NCI-H524 (cell line): ENCODE data around the gene SPTB.
"Not testable (repeated sequence)": the region's sequence is repeated elsewhere in the genome, so short reads cannot be mapped to it uniquely, and the experiment has no call there.

Experiments
- DNase-seq, 2 experiments: peaks; one replicate each; lab custom pipeline; 2025; lab: John Stamatoyannopoulos, UW

The SPTB gene

DNA sequence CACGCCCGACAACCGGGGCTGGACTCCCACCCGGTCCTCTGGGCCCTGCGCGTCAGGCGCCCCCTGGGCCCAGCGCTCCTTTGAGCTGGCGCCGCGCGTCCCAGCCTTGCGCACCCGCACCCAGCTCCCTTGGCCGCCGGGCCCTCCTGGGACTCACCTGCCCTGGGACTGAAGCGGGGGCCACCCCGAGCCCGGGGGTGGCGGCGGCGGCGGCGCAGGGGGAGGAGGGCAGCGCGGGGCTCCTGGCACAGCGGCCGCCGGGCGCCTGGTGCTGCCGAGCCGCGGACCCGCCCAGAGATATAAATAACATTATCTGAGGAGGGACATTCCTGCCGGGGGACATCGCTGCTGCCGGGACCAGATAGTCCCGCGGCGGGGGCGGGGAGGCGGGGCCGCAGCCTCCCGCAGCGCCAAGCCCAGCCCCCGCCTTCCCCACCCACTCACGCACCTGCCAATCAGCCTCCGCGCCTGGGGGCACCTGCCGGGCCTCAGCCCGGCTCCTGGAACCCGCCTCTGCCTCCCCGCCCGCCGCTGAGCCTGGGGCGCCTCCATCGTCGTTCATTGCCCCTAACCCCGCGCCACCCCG is at the start of gene SPTB:
Gene SPTB (minus strand): TSS at position 273 of the 586 bp plus-strand sequence. CDS start 56,813 bp downstream, outside the sequence.
- DNase-seq: peak; percentile 51 to 76

DNA sequence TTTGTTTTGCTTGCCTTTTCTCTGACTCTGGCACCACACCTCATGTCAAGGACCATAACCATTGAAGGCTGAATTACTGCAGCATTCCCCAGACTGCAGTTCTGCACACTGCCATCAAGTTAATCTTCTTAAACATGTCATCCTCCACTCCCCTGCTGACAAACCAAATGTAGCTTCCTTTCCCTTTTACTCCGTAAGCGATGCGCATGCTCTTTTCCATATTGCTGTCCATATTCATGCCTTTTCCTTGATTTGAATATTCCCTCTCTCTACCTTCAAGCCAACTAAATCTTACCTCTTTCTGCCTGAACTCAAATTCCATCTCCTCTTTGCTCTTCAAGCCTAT is 49.3 kb upstream of the SPTB start:
- DNase-seq: no peak

- no peak for DNase-seq
These were observed 48.7 kb upstream of the SPTB start for GRCh38 chr14:64928239-64929013.

DNA sequence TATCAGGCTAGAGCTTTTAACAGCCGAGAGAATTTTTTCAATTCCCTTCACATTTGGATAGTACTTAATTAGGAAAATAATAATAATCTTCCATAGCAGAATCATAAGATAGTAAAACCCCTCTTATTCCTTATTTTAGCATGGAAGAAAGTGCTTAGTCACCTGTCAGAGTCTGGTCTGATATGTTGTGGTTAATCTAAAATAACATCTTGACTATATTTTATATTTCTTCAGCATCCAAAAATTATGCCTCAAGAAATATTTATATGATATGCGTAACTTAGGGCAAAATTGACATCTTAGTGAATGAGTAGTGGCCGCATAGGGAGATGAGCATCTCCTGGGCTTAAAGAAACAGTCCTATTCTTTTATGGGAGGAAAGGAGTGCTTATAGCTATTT is 47.3 kb upstream of the SPTB start:
- no peak for DNase-seq

DNA sequence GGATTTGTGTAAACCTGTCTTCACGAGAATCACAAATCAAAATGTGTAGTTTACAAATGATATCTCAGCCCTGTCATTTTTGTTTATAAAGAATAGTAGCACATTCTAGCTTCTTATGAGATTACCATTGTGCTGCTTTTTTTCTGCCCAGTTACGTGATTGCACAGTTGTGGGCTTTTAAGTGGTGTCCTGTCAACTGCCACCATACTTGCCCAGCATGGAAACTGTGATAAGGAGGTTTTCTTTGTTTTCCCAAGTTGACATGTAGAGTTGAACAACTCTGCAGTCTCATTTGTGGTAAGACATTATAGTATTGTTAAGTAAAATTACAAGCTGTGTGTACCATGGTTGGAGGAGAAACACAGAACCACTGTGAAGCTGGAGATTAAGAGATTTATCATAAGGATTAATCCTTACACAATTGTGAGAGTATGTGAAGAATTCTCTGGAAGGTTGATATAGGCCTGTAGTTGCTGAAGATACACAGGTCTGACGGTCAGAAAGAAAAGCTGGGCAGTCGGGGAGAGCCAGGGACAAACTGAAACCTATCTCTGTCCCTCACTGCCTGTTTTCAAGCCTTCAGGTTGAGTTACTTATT is 46.8 kb upstream of the SPTB start:
- no peak for DNase-seq

DNA sequence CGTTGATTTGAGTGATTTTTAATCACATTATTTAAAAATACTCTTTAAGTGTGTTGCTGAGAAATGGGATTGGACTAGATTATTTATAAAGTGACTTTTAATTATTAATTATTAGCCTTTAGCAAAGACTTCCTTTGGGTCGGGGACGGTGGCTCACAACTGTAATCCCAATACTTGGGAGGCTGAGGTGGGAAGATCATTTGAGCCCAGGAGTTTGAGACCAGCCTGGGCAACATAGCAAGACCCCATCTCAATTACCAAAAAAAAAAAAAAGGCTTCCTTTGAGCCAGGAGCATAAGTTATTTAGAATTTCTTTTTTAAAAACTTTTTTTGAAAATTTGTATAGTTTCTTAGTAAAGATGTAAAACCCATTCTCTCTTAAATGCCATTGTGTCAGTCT is 43.3 kb upstream of the SPTB start:
- DNase-seq: no peak

DNA sequence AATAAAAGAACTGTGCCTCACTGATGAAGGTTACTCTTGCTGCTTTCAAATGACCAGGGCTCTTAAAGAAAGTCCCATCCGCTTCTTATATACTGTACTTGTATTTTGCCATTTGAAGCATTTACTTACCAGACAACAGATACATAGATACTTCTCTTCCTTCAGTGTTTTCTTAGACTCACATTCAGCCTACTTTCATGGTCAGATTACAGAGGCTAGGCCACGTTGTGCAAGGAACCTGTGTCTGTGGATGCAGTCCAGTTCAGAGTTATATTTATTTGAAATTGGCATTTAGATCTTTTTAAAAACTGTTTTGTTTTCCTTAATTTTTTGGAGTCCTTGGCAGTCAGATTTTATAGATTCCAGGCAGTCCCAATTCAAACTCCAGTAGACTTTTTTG is 40.8 kb upstream of the SPTB start:
- no peak for DNase-seq

- no peak for DNase-seq
These were observed 39.9 kb upstream of the SPTB start for GRCh38 chr14:64919618-64920017.

DNA sequence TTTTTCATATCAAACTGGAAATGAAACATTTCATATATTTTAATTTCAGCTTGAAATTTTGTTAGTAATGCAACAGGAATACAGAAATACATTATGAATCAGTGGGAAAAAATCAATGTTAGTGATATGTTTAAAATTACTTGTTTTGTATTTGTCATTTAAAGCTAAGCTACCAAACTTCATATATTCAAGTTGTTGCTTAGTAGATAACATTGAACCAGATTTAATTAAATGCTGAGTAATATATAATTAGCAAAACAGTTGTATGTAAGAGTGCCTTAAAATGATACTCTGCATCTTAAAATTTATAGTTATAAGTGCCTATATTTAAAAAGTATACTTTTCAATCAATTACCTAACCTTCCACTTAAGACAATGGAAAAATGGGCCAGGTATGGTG is 39.5 kb upstream of the SPTB start:
- DNase-seq: no peak

- DNase-seq: no peak
These were observed 38.5 kb upstream of the SPTB start for GRCh38 chr14:64918216-64918615.

GRCh38 chr14:64915797-64916196 is 36.1 kb upstream of the SPTB start:
- DNase-seq: no peak

DNA sequence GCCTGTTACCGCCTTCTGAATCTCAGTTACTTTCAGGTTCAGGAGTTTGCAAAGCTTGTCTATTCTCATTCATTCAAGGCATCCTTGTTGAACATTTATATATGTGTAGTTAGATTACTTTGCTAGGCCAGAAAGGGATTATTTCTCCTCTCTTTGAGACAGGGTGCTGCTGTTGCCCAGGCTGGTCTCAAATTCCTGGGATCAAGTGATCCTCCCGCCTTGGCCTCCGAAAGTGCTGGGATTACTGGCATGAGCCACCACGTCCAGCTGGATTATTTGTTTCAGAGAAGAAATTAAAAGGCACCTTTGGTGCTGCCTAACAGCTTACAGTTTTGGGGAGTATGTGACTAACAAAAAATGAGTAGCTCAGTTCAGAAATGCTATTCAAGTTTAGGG is 35.3 kb upstream of the SPTB start:
- DNase-seq: no peak

- DNase-seq: peak; percentile 100
These were observed 34.7 kb upstream of the SPTB start, which contains the start of gene CHURC1 for GRCh38 chr14:64914237-64915028. Gene CHURC1, plus strand, starts transcription at chr14:64914455. Its CDS starts 41 bp downstream, at chr14:64914496.

- not testable (repeated sequence) for DNase-seq
These were observed 33.8 kb upstream of the SPTB start for GRCh38 chr14:64913477-64913876.

- no peak for DNase-seq
These were observed 32.6 kb upstream of the SPTB start for GRCh38 chr14:64912261-64912660.

- DNase-seq: peak in 1 of 2 experiments; percentile 54
These were observed 31.3 kb upstream of the SPTB start for GRCh38 chr14:64910847-64911495.

DNA sequence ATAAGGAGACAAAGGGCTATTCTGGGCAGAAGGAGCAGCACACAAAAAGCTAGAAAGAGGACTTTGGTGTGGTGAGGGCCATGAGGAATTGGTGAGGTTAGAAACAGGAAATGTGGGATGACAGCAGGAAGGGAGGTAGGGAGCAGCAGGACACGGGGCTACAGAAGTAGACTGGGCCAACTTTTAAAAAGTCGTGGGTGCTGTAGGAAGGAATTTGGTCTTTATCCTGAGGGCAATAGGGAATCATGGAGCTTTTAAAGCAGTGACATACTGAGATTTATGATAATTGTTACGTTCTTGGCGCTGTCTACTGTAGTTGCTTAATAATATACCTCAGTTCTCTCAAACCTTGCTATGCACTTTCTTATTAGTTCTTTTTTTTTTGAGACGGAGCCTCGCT is 26.3 kb upstream of the SPTB start:
- no peak for DNase-seq

GRCh38 chr14:64899958-64900357 is 20.3 kb upstream of the SPTB start:
- DNase-seq: no peak

DNA sequence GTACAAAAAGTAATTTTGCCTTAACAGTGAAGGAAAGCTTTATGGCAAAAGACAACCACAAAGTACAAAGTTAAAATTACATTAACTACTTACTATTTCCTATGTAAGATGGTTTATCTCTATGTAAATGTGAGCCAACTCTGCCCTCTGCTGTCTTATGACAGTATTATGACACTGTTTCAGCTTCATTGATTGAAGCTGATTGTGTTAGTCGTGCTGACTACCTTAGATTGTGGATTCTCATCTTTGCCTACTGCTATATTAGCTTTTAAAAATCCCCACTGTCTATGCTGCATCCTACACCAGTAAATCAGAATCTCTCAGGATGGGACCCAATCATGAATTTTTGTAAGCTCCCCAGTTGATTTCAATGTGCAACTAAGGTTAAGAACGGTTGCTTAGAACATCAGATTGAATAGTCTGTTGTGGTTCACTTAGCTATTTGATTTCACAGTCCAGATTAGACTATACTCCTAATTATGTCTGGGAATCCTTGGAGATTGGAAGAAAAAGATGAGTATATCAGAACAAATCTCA is 12.2 kb upstream of the SPTB start:
- DNase-seq: peak; percentile 79 to 91

DNA sequence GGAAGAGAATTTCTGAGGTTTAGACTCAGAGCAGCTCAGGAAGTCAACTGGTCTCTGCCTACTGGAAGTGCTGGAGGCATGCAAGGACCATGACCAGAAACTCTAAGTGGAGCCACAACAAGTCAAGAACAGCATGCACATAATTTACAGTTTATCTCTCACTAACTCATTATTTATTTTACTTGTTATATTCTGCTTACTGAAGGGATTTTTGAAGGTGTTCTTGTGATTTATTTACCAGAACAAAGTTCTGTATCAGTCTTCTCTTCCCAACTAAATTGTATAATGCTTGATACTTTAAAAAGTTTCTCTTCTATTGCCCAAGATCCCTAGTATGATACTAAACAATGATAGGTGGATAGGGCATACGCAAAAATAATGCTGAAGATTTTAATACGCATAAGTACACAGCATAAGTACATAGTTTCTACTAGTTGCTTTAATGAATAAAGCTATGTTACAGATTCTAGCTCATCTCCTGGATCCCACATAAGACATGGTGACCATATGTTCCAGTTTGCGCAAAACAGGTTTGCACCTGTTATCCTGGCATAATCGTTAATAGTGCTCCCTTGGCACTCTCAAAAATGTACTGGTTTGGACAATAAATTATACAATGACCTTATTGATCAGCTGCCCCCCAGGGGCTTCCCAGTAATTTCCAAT is 11.6 kb upstream of the SPTB start:
- peak; percentile 79 to 91 for DNase-seq

- DNase-seq: no peak
These were observed 9.6 kb upstream of the SPTB start for GRCh38 chr14:64889352-64889751.
